Natural killer cell (primary cell): ENCODE results near the gene PXN. TPM values are rescaled to one million over a fixed set of nuclear protein-coding genes. Genes with fewer than 3 reads are reported as not detected.

ENCODE experiments used
- ATAC-seq, 3 donors: fragments of 150-1000 bp in 2 of 3; fragments of 200-7000 bp in 1 of 3; cut with Tn5 transposase; 1 replicate in 1 of 3; 2 replicates in 2 of 3; pipeline ENCODE4 v1.10.0; 2021; ENCODE audit warnings: mild to moderate bottlenecking in 2 of 3, moderate library complexity in 2 of 3
- DNase-seq, 2 donors: peaks; one replicate each; pipeline versions ENCODE4 v3.0.0 to v3.0.0-alpha.2; 2013 to 2021; ENCODE audit warnings: mixed read lengths in 1 of 2
- H3K27ac ChIP-seq: one replicate; pipeline ENCODE4 v1.5.1; 2013; ENCODE audit warnings: mild to moderate bottlenecking, low read length
- H3K27me3 ChIP-seq: one replicate; pipeline ENCODE4 v1.6.1; 2013; ENCODE audit warnings: low read length; ENCODE audit not compliant: control insufficient read depth, insufficient read depth
- H3K36me3 ChIP-seq: one replicate; pipeline ENCODE4 v1.6.1; 2013; ENCODE audit warnings: low read length; ENCODE audit not compliant: control insufficient read depth, insufficient read depth
- H3K4me1 ChIP-seq: one replicate; pipeline ENCODE4 v1.6.1; 2013; ENCODE audit warnings: low read length; ENCODE audit not compliant: control insufficient read depth, insufficient read depth
- H3K4me3 ChIP-seq: one replicate; pipeline ENCODE4 v1.5.1; 2013; ENCODE audit warnings: low read length
- H3K9me3 ChIP-seq: one replicate; pipeline ENCODE4 v1.6.1; 2013; ENCODE audit warnings: low read length; ENCODE audit not compliant: control insufficient read depth, insufficient read depth
- H3K27ac Mint-ChIP-seq, 2 donors: one replicate each; pipeline ENCODE4 v1.8.0; 2022; ENCODE audit warnings: mild to moderate bottlenecking in 2 of 2, mixed read lengths in 2 of 2, moderate library complexity in 1 of 2
- H3K27me3 Mint-ChIP-seq, 2 donors: one replicate each; pipeline ENCODE4 v1.8.0; 2022; ENCODE audit warnings: low read depth in 2 of 2, mixed read lengths in 2 of 2
- H3K36me3 Mint-ChIP-seq: one replicate; pipeline ENCODE4 v1.8.0; 2022; ENCODE audit warnings: mixed read lengths
- H3K4me1 Mint-ChIP-seq, 2 donors: one replicate each; pipeline ENCODE4 v1.8.0; 2022; ENCODE audit warnings: mixed read lengths in 2 of 2
- H3K4me3 Mint-ChIP-seq: one replicate; pipeline ENCODE4 v1.8.0; 2022; ENCODE audit warnings: mild to moderate bottlenecking, moderate library complexity, mixed read lengths
- H3K9me3 Mint-ChIP-seq, 2 donors: one replicate each; pipeline ENCODE4 v1.8.0; 2022; ENCODE audit warnings: mixed read lengths in 2 of 2
- CTCF ChIP-seq: fragments of 200-600 bp; IDR thresholded peaks from one replicate; pipeline ENCODE4 v1.8.0; 2022; ENCODE audit warnings: antibody characterized with exemption
- WGBS: methylation state at CpG from one replicate; pipeline ENCODE4 v1.1.7; 2013; ENCODE audit warnings: missing lambda C conversion rate; ENCODE audit not compliant: insufficient coverage; 5-methylcytosine and 5-hydroxymethylcytosine counted together
- intact Hi-C: fragments of 100-400 bp; cut with micrococcal nuclease; formaldehyde crosslinking; loops from one replicate; pipeline ENCODE4 v1.14.2; 2022
- total RNA-seq, 4 donors: library from RNA; stranded (reverse); fragments of 120-200 nt in 1 of 4; gene quantifications; one replicate each; pipeline versions ENCODE4 v1.2.3 to v1.2.4, GENCODE V29; 2013 to 2022

PXN gene
- total RNA-seq, 3 donors from 2014 or later (not counting 1 experiment from before 2014, with no cell fraction given), result 436 to 504 (median 478) TPM

GRCh38 chr12:120221576-120221900, 44.0 kb downstream of the PXN start:
- H3K4me3 ChIP-seq, result no peak overlapping the region
- peaks cover 32% of the 10 kb centered on the region for H3K4me1 ChIP-seq
- ATAC-seq (no peak), DNase-seq (no peak)
- Mint-ChIP-seq H3K4me1 (peaks cover 37 to 54% of the 10 kb centered on the region in 2 donors), H3K27me3 (no peaks in the 10 kb centered on the region), H3K9me3 (no peaks in the 10 kb centered on the region), H3K36me3 (no peaks in the 10 kb centered on the region), H3K27ac (peak overlapping the region in 1 of 2 donors; percentile 79), H3K4me3 (no peak overlapping the region)
- no peaks in the 10 kb centered on the region for H3K27me3 ChIP-seq
- H3K27ac ChIP-seq, result no peak overlapping the region
- H3K9me3 ChIP-seq, result no peaks in the 10 kb centered on the region
- TF ChIP-seq CTCF, result no peak
- H3K36me3 ChIP-seq, result peaks cover 77% of the 10 kb centered on the region
- intact Hi-C loops, result no loop called here
- 99% methylated on average over 13 of the region's 13 CpGs for WGBS

GRCh38 chr12:120220838-120221575, 44.5 kb downstream of the PXN start:
- ATAC-seq (no peak), DNase-seq (no peak)
- no peak for TF ChIP-seq CTCF
- H3K9me3 ChIP-seq, result no peaks in the 10 kb centered on the region
- WGBS, result 88% methylated on average over 10 of the region's 10 CpGs
- Mint-ChIP-seq H3K36me3 (no peaks in the 10 kb centered on the region), H3K27me3 (no peaks in the 10 kb centered on the region), H3K27ac (peak overlapping the region in 1 of 2 donors; percentile 79), H3K4me1 (peaks cover 32 to 52% of the 10 kb centered on the region in 2 donors), H3K4me3 (no peak overlapping the region), H3K9me3 (no peaks in the 10 kb centered on the region)
- no peak overlapping the region for H3K4me3 ChIP-seq
- peaks cover 77% of the 10 kb centered on the region for H3K36me3 ChIP-seq
- peaks cover 26% of the 10 kb centered on the region for H3K4me1 ChIP-seq
- no peaks in the 10 kb centered on the region for H3K27me3 ChIP-seq
- H3K27ac ChIP-seq, result no peak overlapping the region
- intact Hi-C loops, result no loop called here

GRCh38 chr12:120218680-120219606, 46.6 kb downstream of the PXN start:
- peaks cover 6% of the 10 kb centered on the region for H3K4me1 ChIP-seq
- no peak overlapping the region for H3K4me3 ChIP-seq
- Mint-ChIP-seq H3K4me1 (peaks cover 13 to 38% of the 10 kb centered on the region in 2 donors), H3K4me3 (no peak overlapping the region), H3K36me3 (no peaks in the 10 kb centered on the region), H3K9me3 (no peaks in the 10 kb centered on the region), H3K27me3 (no peaks in the 10 kb centered on the region), H3K27ac (peak overlapping the region in 1 of 2 donors; percentile 79)
- intact Hi-C loops, result no loop called here
- 93% methylated on average over 18 of the region's 19 CpGs for WGBS
- H3K9me3 ChIP-seq, result no peaks in the 10 kb centered on the region
- DNase-seq (no peak), ATAC-seq (no peak)
- H3K27ac ChIP-seq, result no peak overlapping the region
- no peak for TF ChIP-seq CTCF
- H3K27me3 ChIP-seq, result no peaks in the 10 kb centered on the region
- H3K36me3 ChIP-seq, result peaks cover 88% of the 10 kb centered on the region
